NOMO-1 treated with dmso at 0.1 percent for 144 hours (cell line): ENCODE data around the gene DRP2.
"Not testable (repeated sequence)": the region's sequence is repeated elsewhere in the genome, so short reads cannot be mapped to it uniquely, and the experiment has no call there.

Experiments
- DNase-seq: peaks from one replicate; lab custom pipeline; 2025; ENCODE audit not compliant: unreplicated experiment; lab: John Stamatoyannopoulos, UW

Gene DRP2, protein sequence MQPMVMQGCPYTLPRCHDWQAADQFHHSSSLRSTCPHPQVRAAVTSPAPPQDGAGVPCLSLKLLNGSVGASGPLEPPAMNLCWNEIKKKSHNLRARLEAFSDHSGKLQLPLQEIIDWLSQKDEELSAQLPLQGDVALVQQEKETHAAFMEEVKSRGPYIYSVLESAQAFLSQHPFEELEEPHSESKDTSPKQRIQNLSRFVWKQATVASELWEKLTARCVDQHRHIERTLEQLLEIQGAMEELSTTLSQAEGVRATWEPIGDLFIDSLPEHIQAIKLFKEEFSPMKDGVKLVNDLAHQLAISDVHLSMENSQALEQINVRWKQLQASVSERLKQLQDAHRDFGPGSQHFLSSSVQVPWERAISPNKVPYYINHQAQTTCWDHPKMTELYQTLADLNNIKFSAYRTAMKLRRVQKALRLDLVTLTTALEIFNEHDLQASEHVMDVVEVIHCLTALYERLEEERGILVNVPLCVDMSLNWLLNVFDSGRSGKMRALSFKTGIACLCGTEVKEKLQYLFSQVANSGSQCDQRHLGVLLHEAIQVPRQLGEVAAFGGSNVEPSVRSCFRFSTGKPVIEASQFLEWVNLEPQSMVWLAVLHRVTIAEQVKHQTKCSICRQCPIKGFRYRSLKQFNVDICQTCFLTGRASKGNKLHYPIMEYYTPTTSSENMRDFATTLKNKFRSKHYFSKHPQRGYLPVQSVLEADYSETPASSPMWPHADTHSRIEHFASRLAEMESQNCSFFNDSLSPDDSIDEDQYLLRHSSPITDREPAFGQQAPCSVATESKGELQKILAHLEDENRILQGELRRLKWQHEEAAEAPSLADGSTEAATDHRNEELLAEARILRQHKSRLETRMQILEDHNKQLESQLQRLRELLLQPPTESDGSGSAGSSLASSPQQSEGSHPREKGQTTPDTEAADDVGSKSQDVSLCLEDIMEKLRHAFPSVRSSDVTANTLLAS

DNA sequence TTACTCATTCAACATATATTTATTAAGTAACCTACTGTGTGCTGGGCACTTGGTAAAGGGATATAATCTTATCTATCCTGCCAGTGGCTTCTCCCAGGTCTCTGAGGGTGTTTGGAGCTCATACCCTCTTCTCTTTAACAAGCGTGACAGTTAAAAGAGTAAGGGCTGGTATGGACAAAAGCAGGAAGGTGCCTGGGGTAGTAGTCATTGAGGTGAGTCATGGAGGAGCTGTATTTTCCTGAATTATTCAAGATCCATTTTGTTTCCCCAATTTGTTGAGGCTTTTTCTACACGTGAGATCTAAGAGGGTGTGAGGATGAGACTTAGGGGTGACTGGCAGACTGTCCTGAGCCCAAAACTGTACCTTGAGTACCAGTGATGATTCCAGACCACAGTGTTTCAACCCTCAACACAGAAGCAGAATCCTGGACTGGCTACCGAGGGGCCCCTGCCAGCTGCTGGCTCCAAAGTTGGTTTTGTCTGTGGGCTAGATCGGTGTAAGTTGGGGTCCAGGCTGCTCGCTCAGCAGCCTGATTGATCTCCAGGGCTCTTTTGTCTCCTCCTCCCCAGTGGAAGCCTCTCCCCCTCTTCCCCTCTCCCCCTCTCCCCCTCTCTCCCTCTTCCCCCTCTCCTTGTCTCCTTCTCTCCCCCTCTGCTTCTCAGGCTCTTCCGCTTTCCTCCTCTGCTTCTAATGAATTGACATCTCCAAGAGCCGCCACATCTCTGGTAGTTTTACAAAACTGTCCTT lies at the start of gene DRP2:
Gene DRP2, plus strand, starts transcription at position 671 of the 748 bp plus-strand sequence. CDS start 11,862 bp downstream, outside the sequence.
- no peak for DNase-seq

DNA sequence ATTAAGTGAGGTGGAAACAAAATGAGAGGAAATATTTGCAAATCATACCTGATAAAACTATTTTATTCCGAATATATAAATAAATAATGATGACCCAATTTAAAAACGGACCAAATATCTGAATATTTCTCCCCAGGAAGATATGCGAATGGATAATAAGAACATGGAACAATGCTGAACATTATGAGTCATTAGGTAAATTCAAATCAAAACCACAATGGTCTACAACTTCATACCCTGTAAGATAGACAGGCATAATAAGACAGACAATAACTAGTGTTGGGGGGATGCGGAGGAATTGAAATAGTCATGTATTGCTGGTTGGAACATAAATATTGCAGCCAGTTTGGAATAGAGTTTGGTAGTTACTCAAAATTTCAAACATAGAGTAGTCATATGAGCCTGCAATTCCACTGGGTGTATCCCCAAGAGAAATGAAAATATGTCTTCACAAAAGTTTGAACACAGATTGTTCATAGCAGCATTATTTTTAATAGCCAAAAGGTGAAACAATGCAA lies 47.6 kb upstream of the DRP2 start:
- DNase-seq = no peak

DNA sequence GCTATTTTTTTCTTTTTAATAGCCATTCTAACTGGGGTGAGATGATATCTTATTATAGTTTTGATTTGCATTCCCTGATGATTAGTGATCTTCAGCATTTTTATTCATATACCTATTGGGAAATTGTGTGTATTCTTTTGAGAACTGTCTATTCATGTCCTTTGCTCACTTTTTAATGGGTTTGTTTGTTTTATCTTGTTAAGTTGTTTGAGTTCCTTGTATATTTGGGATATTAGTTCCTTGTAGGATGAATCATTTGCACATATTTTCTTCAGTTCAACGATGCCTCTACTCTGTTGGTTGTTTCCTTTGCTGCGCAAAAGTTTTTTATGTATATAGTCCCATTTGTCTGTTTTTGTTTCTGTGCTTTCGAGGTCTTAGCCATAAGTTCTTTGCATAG lies 43.1 kb upstream of the DRP2 start:
- DNase-seq = no peak

DNA sequence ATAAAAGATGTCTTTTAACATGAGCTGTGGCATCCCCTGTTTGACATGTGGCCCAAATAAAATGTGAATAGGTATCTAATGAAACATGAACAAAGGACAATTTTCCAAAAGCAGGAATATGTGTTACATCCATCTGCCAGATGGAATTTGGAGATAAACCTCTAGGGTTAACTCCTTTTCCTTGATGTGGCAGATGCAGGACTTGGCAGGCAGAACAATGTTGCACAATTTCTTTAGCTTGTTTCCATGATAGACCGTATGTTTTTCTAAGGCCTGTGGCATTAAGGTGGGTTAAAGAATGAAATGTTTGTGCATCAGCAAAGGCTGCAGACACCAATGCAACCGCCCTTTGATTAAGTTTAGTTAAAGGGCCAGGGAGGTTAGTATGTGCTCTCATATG lies 34.7 kb upstream of the DRP2 start:
- DNase-seq = not testable (repeated sequence)

DNA sequence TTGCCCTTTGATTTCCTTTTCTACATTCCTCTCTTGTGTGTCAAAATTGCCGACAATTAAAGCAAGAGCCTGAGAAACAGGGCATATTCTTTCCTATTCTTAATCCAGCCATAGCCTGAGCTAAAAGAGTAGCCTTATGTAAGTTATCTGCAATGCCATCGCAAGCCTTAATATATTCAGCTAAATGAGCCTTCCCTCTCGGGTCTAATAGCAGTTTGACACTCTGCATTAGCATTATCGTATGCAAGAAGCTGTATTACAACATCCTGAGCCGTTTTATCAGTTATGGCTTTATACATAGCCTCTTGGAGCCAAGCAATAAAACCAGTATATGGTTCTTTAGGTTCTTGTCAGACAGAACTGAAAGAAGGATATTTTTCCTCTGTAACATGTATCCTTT lies 31.6 kb upstream of the DRP2 start:
- DNase-seq = not testable (repeated sequence)

DNA sequence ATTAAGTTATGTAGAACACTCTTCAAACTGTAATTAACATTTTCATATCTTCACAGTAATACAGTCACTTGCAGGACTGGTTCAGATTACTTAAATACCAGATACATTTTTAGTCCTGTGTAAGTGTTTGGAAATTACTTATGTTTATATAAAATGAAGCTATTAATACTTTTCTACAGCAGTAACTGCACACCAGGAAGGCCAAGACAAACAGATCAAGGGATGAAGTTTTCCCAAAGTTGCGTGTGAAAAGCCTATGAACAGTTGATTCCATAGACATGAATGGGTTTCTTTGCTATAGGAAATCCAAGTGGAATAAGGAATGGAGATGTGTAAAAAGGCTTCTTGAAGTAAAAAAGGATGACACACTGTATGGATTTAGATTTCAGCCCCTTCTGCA lies 28.9 kb upstream of the DRP2 start:
- DNase-seq = no peak

DNA sequence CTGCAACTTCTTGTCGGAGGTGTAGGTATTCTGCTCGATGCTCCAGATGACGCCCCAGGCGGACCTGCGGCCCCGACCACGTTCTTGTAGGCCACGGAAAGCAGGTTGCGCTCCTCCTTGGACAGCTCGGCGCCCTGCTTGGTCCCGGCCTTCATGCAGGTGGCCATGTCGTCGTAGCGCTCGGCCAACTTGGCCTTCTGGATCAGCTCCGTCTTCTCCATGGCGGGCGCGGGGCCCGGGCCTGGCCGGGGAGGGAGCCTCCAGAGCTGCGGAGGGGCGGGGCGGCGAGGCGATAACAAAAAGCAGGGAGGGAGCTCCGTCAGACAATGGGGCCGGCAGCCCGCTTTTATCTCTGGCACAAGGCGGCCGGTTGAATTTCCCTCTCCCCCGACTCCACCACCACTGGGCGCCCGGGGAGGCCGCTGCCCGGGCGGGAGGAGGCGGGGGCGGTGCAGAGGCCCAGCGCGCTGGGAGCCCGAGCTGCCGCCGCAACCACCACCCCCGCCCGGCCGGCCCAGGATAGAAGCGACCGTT lies 28.3 kb upstream of the DRP2 start:
- DNase-seq = no peak

DNA sequence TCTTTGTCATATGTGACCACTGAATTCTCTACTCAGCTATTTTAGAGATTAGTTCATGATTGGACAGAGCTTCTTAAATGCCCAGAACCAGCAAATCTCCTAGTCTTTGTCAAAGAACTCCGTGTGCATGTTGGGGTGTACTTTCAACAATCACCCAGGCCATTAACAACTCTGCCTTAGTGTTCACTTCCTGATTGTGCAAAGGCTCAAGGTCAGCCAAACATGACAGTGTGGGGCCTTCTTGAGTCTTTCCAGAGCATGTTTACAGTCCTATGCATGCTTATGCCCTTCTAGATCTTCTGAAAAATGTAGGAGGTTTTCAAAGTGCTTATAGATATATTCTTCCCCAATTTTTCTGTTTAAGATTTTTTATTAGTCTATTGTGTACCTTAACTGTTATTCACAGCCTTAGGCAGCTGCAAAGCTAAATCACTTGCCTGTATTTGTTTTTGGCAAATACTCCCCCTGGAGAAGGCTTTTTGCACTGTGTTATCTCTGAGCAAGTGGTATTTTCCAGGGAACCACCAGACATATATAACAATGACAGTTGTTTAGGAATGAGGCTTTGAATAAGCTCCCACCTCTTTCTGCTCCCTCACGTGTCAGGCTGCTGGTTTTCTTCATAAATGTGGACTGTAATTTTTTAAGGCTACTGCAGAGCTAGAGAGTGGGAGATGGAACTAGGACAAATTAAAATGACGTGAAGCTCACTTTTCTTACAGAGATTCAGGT lies 24.0 kb upstream of the DRP2 start:
- DNase-seq = no peak

DNA sequence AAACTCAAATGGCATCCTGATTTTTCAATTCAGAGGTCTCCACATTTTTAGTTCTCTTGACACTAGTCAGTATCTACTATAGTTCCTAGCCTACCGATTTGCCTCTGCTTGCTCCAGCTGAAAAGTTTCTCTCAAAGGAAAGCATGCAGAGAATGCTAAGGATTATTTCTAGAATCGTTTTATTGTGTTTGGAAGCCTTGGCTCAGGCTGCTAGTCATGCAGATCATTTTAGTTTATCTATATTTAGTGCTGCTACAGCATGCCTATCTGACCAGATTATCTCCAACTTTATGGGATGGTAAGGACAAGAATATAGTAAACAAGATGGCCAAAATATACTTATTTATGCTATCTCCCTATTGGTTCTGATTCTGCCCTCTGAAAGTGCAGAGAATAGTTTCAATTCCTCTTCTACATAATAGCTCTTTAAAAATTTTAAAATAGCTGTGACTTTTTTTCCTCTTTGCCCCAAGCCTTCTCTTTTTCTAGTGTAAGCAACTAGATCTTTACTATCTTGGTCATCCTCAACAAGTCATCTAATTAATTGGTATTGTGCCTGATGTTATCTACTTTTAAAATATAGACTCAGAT lies 15.7 kb upstream of the DRP2 start:
- no peak for DNase-seq

DNA sequence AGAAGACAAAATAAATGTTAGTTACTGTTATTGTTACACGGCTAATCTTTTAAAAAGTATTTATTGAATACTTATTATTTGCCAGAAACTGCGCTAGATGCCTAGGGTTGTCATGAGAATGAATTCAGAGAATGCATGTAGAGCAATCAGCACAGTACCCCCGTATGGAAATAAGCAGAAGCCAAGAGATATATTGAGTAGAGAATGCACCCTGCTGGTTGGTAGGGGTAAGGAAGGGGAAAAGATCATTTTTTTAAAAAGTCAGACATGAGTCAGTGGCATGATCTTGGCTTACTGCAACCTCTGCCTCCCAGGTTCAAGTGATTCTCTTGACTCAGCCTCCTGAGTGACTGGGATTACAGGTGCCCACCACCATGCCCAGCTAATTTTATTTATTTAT lies 13.1 kb upstream of the DRP2 start:
- DNase-seq = peak; percentile 1

DNA sequence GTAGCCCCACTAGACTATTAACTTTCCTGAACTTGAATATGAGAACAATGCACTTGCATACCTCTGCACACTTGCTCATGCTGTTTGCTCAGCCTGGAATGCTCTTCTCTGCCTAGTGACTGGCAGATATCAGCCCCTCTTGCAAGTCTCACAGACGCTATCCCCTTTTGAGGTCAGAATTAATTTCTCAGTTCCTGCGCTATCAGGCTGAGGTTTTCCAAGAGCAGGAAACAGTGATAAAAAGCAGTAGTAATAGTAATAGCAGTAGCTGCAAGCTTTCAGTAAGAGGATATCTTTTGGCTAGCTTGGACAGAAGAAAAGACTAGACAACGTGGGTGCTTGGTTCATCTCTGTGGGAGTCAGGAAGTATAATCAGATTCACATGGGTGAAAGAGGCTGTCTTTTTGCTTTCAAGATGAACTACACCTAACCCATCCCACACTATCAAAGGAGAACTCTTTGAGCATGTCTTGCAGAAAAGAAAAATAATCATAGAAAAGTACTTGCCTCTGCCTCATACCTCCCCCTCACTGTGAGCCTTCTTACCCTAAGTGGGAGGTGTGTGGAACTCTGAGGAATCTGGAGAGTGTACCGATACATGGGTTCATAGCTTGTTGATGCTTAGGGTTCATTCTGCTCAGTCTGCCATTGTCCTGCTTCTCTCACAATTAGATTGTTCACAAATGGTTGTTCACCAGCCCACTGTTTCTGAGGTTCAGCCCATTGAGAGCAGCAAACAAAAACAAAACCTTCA lies 11.3 kb upstream of the DRP2 start:
- DNase-seq = no peak

DNA sequence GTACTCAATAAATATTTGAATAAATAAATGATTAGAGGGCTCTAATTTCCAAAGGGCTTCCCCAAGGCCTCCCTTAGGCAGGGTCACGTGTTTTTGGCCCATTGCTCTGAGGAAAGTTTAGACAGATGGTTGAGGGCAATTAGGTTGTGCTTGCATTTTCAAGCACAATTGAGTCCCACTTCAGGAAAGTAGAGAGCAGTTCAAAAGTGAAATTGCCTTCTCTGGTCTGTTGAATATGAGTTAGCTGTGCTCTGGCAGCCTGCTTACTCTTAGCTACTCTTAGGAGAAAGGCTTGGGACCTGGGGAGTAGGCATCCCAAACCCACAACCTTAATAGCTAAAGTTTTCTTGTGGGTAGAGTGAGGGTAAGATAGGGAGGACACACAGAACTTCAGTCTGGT lies 9.0 kb upstream of the DRP2 start:
- DNase-seq = no peak

DNA sequence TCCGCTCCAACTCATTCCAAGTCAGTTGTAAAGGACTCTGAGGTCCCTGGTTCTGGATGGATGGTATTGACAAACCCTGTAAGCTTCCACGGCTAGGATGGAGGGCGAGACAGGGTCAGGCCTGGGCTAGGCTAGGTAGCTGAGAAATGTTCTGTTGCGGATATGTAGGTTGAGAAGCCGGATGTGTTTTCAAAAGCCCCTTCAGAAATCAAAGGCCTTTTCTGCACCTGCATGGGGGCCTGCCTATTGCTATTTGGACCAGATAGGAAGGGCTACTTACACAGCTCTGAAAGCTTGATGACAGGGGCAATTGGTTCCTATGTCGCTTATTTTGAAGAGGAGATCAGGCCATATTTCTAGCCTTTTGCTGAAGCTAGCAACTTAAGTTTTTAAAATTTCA lies 1.9 kb upstream of the DRP2 start:
- DNase-seq = no peak

DNA sequence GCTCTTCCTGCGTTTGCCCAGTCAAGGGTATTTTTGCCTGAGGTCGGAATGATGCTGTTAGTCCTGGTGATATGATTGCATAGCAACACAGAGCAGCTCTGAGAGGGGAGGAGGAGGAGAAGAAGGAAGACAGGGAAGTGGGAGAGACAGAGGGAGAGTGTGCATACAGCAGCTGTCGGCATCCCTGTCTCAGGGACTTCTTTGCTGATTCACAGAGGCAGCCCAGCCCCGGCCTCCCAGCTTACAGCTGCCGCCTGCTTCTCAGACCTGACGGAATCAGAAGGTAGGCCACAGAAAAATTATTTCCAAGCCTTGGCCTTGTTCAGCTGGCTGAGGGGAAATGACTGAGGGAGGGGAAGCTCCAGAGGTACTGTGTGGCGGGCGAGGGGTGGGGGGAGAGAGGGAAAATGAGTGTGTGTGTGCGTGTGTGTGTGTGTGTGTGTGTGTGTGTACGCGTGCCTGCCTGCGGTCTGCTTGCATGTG lies 319 bp downstream of the DRP2 start:
- no peak for DNase-seq

DNA sequence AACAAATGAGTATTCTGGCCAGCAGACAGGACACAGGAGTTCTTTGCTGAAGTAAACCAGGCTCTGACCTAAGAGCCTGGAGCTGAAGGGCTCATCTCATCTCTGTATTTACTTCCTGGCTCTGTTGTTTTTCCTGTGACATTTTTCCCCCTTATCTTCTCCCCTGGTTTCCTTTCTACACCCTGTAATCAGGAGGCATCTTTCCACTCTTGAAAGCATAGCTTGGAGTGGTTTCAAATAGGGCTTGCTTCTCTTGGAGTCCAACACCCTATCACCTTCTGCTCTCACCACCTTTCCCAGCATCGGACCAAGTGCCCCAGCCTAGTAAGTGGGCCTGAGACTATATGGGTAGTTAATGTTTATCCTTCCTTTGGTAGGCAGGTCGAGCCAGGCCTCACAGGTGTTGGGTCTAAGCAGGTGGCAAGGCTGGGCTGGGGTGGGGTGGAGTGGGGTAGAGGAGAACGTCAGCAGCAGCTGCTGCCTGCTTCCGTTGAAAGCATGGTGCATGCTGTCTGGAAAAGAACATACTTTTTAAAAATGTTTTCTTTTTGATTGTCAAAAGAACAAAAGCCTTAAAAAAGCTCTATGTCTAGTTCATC lies 1.2 kb downstream of the DRP2 start:
- no peak for DNase-seq

DNA sequence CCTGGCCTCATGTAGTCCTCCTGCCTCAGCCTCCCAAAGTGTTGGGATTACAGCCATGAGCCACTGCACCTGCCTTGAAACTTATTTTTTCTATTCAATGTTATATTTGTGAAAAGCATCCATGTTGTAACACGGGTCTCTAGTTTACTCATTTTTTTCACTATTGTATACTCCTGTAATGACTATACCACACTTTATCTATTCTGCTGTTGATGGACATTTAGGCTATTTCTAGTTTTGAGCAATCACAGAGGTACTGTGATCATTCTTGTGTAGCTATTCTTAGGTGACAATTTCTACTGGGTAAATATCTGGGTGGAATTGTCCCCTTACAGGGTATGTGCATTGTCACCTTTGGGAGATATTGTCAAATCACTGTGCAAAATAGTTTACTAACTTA lies 3.6 kb downstream of the DRP2 start:
- no peak for DNase-seq

DNA sequence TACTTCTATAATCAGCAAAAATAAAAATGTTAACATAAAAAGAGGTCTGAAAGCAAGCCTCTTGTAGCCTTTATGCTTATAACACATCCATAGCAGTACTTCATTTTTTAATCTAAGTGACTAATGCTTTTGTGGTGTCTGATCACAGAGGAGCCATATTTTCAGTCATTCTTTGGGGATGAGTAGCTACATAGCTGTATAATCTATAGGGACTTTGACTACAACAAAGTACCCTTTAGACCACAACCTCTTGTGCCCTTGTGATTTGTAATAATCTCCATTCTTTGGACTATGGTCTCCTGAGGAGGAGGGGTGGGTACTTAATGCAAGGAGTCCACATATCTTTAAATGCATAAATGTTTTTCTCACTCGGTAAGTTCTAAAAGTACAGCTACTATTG lies 9.6 kb downstream of the DRP2 start:
- DNase-seq = no peak

DNA sequence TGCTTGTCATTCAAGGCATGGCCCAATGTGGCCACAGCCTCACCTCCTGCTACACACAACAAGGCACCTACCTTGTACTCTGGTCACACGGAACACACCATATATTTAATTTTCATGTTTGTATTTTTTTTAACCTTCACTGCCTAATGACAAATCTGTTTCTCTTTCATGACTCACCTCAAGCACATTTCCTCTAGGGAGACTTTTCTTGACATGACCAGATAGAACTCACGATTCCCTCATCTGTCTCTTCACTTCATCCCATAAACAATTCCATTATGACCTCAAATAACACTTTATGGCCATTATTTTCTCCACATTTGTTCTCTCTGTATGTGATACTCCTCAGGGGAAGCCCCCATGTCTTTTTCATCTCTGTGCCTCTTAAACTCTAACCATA lies 11.1 kb downstream of the DRP2 start:
- no peak for DNase-seq

DNA sequence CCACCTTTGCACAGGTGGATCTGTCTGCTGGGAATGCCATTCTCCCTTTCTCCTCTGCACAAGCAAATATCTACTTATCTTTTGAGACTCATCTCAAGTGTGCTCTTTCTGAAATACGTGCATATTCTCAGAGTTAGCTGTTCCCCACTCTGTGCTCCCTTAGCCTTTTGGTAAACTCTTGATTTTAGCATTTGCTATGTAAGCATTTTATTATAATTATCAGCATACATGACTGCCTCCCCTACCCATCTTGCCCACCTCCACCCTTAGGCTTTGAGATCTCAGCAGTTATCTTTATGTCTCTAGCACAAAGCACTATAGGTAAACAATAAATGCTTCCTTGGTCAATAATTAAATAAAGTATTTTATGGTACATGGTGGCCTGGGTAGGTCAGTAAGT lies 11.5 kb downstream of the DRP2 start:
- DNase-seq = no peak
